OCI-LY7 (cell line): ENCODE data around the gene IGF2. TPM values are rescaled to one million over a fixed set of nuclear protein-coding genes. Genes with fewer than 3 reads are reported as not detected.

Source experiments
- Bru-seq: library from RNA; stranded (reverse); fragments of 400-500 nt; gene quantifications from one replicate; lab custom pipeline; 2021; lab: Mats Ljungman, UMichigan
- BruChase-seq, 2 experiments: library from RNA; stranded (reverse); fragments of 400-500 nt; gene quantifications; one replicate each; lab custom pipeline; 2021; lab: Mats Ljungman, UMichigan
- BruUV-seq: library from RNA; stranded (reverse); fragments of 400-500 nt; replicated peaks from 2 replicates; lab custom pipeline; 2021; lab: Mats Ljungman, UMichigan
- CTCF ChIA-PET: fragments of 300-600 bp; sonication (Branson Sonifier 250); formaldehyde crosslinking; loops from one replicate; lab custom pipeline; 2022; ENCODE audit warnings: antibody characterized with exemption; ENCODE audit not compliant: unreplicated experiment; lab: Charles Lee
- POLR2A ChIA-PET: fragments of 300-600 bp; sonication (Branson Sonifier 250); formaldehyde crosslinking; loops from one replicate; lab custom pipeline; 2022; ENCODE audit warnings: antibody characterized with exemption; lab: Charles Lee
- DNase-seq: peaks from one replicate; pipeline ENCODE4 v3.0.0-alpha.2; 2015; ENCODE audit warnings: low spot score
- H2AFZ ChIP-seq: fragments of 200-600 bp; sonication (generic), shearing (Covaris generic); 2 replicates; pipeline ENCODE4 v1.6.1; 2014; ENCODE audit warnings: mild to moderate bottlenecking, antibody characterized with exemption, low read length, moderate library complexity
- H3K27ac ChIP-seq: fragments of 200-600 bp; sonication (generic); 2 replicates; pipeline ENCODE4 v1.5.1; 2014; ENCODE audit warnings: mixed run types, low read depth, mild to moderate bottlenecking, moderate library complexity, low read length, inconsistent platforms; ENCODE audit not compliant: poor library complexity, severe bottlenecking
- H3K36me3 ChIP-seq: fragments of 200-600 bp; sonication (generic); 2 replicates; pipeline ENCODE4 v1.6.1; 2014; ENCODE audit warnings: mild to moderate bottlenecking, antibody characterized with exemption, low read length, moderate library complexity, mixed read lengths; ENCODE audit not compliant: insufficient read depth
- H3K4me1 ChIP-seq: fragments of 200-600 bp; sonication (generic); 2 replicates; pipeline ENCODE4 v1.5.1; 2014; ENCODE audit warnings: mild to moderate bottlenecking, low read length; ENCODE audit not compliant: insufficient read depth, poor library complexity, severe bottlenecking
- H3K4me2 ChIP-seq: fragments of 200-600 bp; sonication (generic); 2 replicates; pipeline ENCODE4 v1.6.1; 2014; ENCODE audit warnings: mild to moderate bottlenecking, low read length
- H3K4me3 ChIP-seq: fragments of 200-600 bp; sonication (generic); 2 replicates; pipeline ENCODE4 v1.5.1; 2014; ENCODE audit warnings: mild to moderate bottlenecking, low read depth, low read length; ENCODE audit not compliant: poor library complexity, severe bottlenecking
- H3K79me2 ChIP-seq: fragments of 200-600 bp; sonication (generic); 2 replicates; pipeline ENCODE4 v1.6.1; 2016; ENCODE audit warnings: low read depth, mild to moderate bottlenecking, low read length, moderate library complexity, mixed read lengths; ENCODE audit not compliant: insufficient read depth
- H3K9me2 ChIP-seq: fragments of 200-600 bp; sonication (generic); 2 replicates; pipeline ENCODE4 v1.6.1; 2016; ENCODE audit warnings: mild to moderate bottlenecking, low read length, mixed read lengths; ENCODE audit not compliant: insufficient read depth
- H3K9me3 ChIP-seq: fragments of 200-600 bp; sonication (generic); 2 replicates; pipeline ENCODE4 v1.6.1; 2014; ENCODE audit warnings: mild to moderate bottlenecking, mixed run types, low read length, mixed read lengths
- H4K20me1 ChIP-seq: fragments of 200-600 bp; sonication (generic); 2 replicates; pipeline ENCODE4 v1.6.1; 2014; ENCODE audit warnings: mild to moderate bottlenecking, antibody characterized with exemption, low read length, moderate library complexity, mixed read lengths; ENCODE audit not compliant: insufficient read depth
- CTCF ChIP-seq: fragments of 200-600 bp; sonication (generic); conservative IDR thresholded peaks from 2 replicates; pipeline ENCODE4 v1.5.1; 2014; ENCODE audit warnings: mild to moderate bottlenecking, antibody characterized with exemption, low read length, moderate library complexity, mixed read lengths
- EZH2phosphoT487 ChIP-seq: fragments of 200-600 bp; sonication (generic); IDR thresholded peaks from 2 replicates; pipeline ENCODE4 v1.6.1; 2018; ENCODE audit warnings: low read depth, borderline replicate concordance, mild to moderate bottlenecking, mixed run types, antibody characterized with exemption, low read length, moderate library complexity, mixed read lengths
- intact Hi-C: fragments of 100-400 bp; cut with micrococcal nuclease; formaldehyde crosslinking; loops from one replicate; pipeline ENCODE4 v1.10.0; 2022; ENCODE audit not compliant: unreplicated experiment
- long read RNA-seq: library from polyadenylated mRNA; stranded (forward); transcript quantifications from one replicate; pipeline ENCODE4 v2.0.0, GENCODE V29; 2022
- total RNA-seq, 2 experiments: library from RNA; depleted of rRNA in 1 of 2; stranded (reverse); fragments of >200 nt in 1 of 2; shearing (Covaris generic) in 1 of 2; gene quantifications; 2 replicates each; pipeline ENCODE4 v1.2.3, GENCODE V29; 2014 to 2022

The IGF2 gene, protein sequence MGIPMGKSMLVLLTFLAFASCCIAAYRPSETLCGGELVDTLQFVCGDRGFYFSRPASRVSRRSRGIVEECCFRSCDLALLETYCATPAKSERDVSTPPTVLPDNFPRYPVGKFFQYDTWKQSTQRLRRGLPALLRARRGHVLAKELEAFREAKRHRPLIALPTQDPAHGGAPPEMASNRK
- not detected in 2 replicates for total RNA-seq (2014; rRNA removed; shearing (Covaris generic))
- not detected in 2 replicates for total RNA-seq (2022)
- Bru-seq, nascent RNA = not detected
- not detected for BruChase-seq, experiment 1, labeled RNA remaining after a 6-hour chase
- BruChase-seq, experiment 2, labeled RNA remaining after a 2-hour chase = not detected
- long read RNA-seq = 0 reads

GRCh38 chr11:2139123-2139521, at the start of gene IGF2:
IGF2 (minus strand) TSS chr11:2139389; CDS start chr11:2135523, 3,866 bp downstream.
- no peaks in the 10 kb centered on the region for H3K79me2 ChIP-seq
- H3K4me2 ChIP-seq = no peak within 1 kb of the TSS
- intact Hi-C loops = no loop called here
- H4K20me1 ChIP-seq = no peaks in the 10 kb centered on the region
- H2AFZ ChIP-seq = no peak within 1 kb of the TSS
- H3K9me2 ChIP-seq = no peaks in the 10 kb centered on the region
- no peak within 1 kb of the TSS for H3K27ac ChIP-seq
- H3K4me1 ChIP-seq = no peaks in the 10 kb centered on the region
- no peaks in the 10 kb centered on the region for H3K36me3 ChIP-seq
- no peak within 1 kb of the TSS for H3K4me3 ChIP-seq
- no TSS peak for BruUV-seq
- no peak for DNase-seq
- TF ChIP-seq EZH2phosphoT487 (no peak), CTCF (no peak)
- ChIA-PET POLR2A (no interaction called here), CTCF (no interaction called here)
- H3K9me3 ChIP-seq = no peaks in the 10 kb centered on the region

DNA sequence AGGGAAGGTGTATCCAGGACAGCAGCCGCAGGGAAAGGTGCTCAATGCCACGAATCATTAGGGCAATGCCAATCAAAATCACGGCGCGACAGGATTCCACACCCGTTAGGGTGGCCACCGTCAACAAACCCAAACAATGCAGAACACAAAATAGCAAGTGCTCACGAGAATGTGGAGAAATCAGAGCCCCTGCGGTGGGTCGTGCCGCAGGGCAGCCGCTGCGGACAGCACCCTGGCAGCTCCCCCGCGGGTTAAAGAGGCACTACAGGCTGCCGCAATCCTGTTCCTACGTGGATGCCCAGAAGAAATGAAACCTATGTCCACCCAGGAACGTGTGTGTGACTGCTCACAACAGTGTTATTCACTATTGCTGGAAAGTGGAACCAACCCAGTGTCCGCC, 49.6 kb upstream of the IGF2 start:
- H3K9me2 ChIP-seq = no peaks in the 10 kb centered on the region
- BruUV-seq = no TSS peak
- no peak overlapping the region for H3K4me2 ChIP-seq
- intact Hi-C loops = no loop called here
- no peak for DNase-seq
- no peak overlapping the region for H3K27ac ChIP-seq
- H3K4me1 ChIP-seq = no peaks in the 10 kb centered on the region
- no peaks in the 10 kb centered on the region for H3K9me3 ChIP-seq
- no peaks in the 10 kb centered on the region for H4K20me1 ChIP-seq
- ChIA-PET POLR2A (no interaction called here), CTCF (no interaction called here)
- no peak for TF ChIP-seq EZH2phosphoT487
- H3K79me2 ChIP-seq = no peaks in the 10 kb centered on the region
- H2AFZ ChIP-seq = no peak overlapping the region
- no peaks in the 10 kb centered on the region for H3K36me3 ChIP-seq
- H3K4me3 ChIP-seq = no peak overlapping the region

- Histone ChIP-seq H4K20me1 (no peaks in the 10 kb centered on the region), H3K27ac (no peak overlapping the region), H3K4me1 (no peaks in the 10 kb centered on the region), H3K4me2 (no peak overlapping the region), H3K9me2 (no peaks in the 10 kb centered on the region), H3K79me2 (no peaks in the 10 kb centered on the region), H3K4me3 (no peak overlapping the region), H3K9me3 (no peaks in the 10 kb centered on the region), H3K36me3 (no peaks in the 10 kb centered on the region), H2AFZ (no peak overlapping the region)
- BruUV-seq = no TSS peak
- ChIA-PET CTCF (interaction anchor here (0.5 to 0.6 kb wide), 2 partner anchors 36 to 222 kb away, joined by 3 read pairs; no protein-coding TSS in a partner anchor), POLR2A (no interaction called here)
- TF ChIP-seq CTCF = no peak
- no peak for TF ChIP-seq EZH2phosphoT487
- intact Hi-C loops = no loop called here
- no peak for DNase-seq
Measured at GRCh38 chr11:2187280-2187707, 48.1 kb upstream of the IGF2 start.
